ENCODE measurements around the gene AVEN. TPM values are rescaled to one million over a fixed set of nuclear protein-coding genes. Genes with fewer than 3 reads are reported as not detected.

The AVEN gene
- total and polyA plus RNA-seq, 2 of the 4 experiments (the other 2 are of a cell fraction) = 9.1 to 17.6 TPM

- BruUV-seq (replicated peaks) = no TSS peak
- no peak overlapping the region for H3K9ac ChIP-seq (ENCODE audit: low read depth, low read length)
- no peak overlapping the region for H3K56ac ChIP-seq (ENCODE audit: extremely low read depth, insufficient read depth, low read length)
- dilution Hi-C loops (cut with HindIII; ENCODE audit: low sequenced_read_pairs, unreplicated experiment) (no loop called here), in situ Hi-C loops (cut with MboI; ENCODE audit: low sequenced_read_pairs) (no loop called here), intact Hi-C loops (cut with micrococcal nuclease) (no loop called here)
- H3K79me1 ChIP-seq (ENCODE audit: low read depth in 1 of 2, low read length in 2 of 2) = peaks cover 0 to 2% of the 10 kb centered on the region in 2 experiments; a peak in 1 of 4 replicates
- no peak for DNase-seq
- no peaks in the 10 kb centered on the region for H3K9me1 ChIP-seq (ENCODE audit: insufficient read depth, low read length)
- H2AK9ac ChIP-seq (replicated peaks; ENCODE audit: low read depth, low read length, poor library complexity) = no peak overlapping the region
- no peak overlapping the region for H2BK120ac ChIP-seq (ENCODE audit: low read depth, low read length)
- H3K4me3 ChIP-seq (ENCODE audit: insufficient read depth, low read depth, low read length) = no peak overlapping the region
- H3K9me3 ChIP-seq (ENCODE audit: control insufficient read depth, insufficient read depth, low read length) = no peaks in the 10 kb centered on the region
- ATAC-seq (ENCODE audit: low read depth) = no peak
- no peak overlapping the region for H3K18ac ChIP-seq (ENCODE audit: low read depth, low read length)
- no peaks in the 10 kb centered on the region for H3K4me1 ChIP-seq (ENCODE audit: control insufficient read depth, insufficient read depth, low read length)
- TF ChIP-seq NFE2L2 (IDR thresholded peaks at IDR 0.05; ENCODE audit: low read depth, low read length) (no peak), SMC3 (IDR thresholded peaks at IDR 0.05; ENCODE audit: low read depth, low read length) (no peak), POLR2A (IDR thresholded peaks at IDR 0.05; ENCODE audit: low read depth, low read length) (no peak), CHD1 (IDR thresholded peaks at IDR 0.05; ENCODE audit: low read depth, low read length) (no peak), CEBPB (IDR thresholded peaks at IDR 0.05; ENCODE audit: low read depth, low read length) (no peak), MAFK (IDR thresholded peaks at IDR 0.05; ENCODE audit: low read depth, low read length) (no peak), MXI1 (IDR thresholded peaks at IDR 0.05; ENCODE audit: borderline replicate concordance, low read depth, low read length) (no peak), MAZ (IDR thresholded peaks at IDR 0.05; ENCODE audit: borderline replicate concordance, low read depth, low read length) (no peak), RCOR1 (IDR thresholded peaks at IDR 0.05; ENCODE audit: insufficient replicate concordance, low read length) (no peak), BHLHE40 (IDR thresholded peaks at IDR 0.05; ENCODE audit: low read depth, low read length) (no peak)
- TF ChIP-seq, protein P1, sequence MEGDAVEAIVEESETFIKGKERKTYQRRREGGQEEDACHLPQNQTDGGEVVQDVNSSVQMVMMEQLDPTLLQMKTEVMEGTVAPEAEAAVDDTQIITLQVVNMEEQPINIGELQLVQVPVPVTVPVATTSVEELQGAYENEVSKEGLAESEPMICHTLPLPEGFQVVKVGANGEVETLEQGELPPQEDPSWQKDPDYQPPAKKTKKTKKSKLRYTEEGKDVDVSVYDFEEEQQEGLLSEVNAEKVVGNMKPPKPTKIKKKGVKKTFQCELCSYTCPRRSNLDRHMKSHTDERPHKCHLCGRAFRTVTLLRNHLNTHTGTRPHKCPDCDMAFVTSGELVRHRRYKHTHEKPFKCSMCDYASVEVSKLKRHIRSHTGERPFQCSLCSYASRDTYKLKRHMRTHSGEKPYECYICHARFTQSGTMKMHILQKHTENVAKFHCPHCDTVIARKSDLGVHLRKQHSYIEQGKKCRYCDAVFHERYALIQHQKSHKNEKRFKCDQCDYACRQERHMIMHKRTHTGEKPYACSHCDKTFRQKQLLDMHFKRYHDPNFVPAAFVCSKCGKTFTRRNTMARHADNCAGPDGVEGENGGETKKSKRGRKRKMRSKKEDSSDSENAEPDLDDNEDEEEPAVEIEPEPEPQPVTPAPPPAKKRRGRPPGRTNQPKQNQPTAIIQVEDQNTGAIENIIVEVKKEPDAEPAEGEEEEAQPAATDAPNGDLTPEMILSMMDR (conservative IDR thresholded peaks at IDR 0.05; ENCODE audit: low read depth, low read length) = no peak
- TF ChIP-seq, protein P2, sequence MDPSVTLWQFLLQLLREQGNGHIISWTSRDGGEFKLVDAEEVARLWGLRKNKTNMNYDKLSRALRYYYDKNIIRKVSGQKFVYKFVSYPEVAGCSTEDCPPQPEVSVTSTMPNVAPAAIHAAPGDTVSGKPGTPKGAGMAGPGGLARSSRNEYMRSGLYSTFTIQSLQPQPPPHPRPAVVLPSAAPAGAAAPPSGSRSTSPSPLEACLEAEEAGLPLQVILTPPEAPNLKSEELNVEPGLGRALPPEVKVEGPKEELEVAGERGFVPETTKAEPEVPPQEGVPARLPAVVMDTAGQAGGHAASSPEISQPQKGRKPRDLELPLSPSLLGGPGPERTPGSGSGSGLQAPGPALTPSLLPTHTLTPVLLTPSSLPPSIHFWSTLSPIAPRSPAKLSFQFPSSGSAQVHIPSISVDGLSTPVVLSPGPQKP (IDR thresholded peaks at IDR 0.05; ENCODE audit: borderline replicate concordance, low read depth, low read length) = no peak
- no peaks in the 10 kb centered on the region for H3K27me3 ChIP-seq (ENCODE audit: control insufficient read depth, insufficient read depth, low read length)
- no peak overlapping the region for H3K14ac ChIP-seq (replicated peaks; ENCODE audit: low read depth, low read length)
- H3K23ac ChIP-seq (ENCODE audit: low read depth, low read length) = no peak overlapping the region
- H3K4me2 ChIP-seq (ENCODE audit: low read depth, low read length) = no peak overlapping the region
- no peak overlapping the region for H3K27ac ChIP-seq (ENCODE audit: insufficient read depth, low read length)
- H4K8ac ChIP-seq (ENCODE audit: low read depth in 2 of 2, low read length in 2 of 2) = no peak overlapping the region
- H2BK15ac ChIP-seq (ENCODE audit: low read depth, low read length) = no peak overlapping the region
- WGBS, 2 experiments (ENCODE audit: extremely low coverage in 2 of 2, insufficient read length in 1 of 2) = no CpG with 5 or more reads among the region's 2 CpGs
- H2AFZ ChIP-seq (replicated peaks; ENCODE audit: low read length, poor library complexity) = no peak overlapping the region
- H2AK5ac ChIP-seq (ENCODE audit: low read depth, low read length) = no peak overlapping the region
- H2BK20ac ChIP-seq (ENCODE audit: low read depth, low read length) = no peak overlapping the region
- no peak overlapping the region for H3K4ac ChIP-seq (ENCODE audit: low read depth, low read length)
- no peak overlapping the region for H4K5ac ChIP-seq (ENCODE audit: low read depth, low read length)
- H4K20me1 ChIP-seq (ENCODE audit: insufficient read depth, low read length) = no peaks in the 10 kb centered on the region
- H2BK5ac ChIP-seq (ENCODE audit: low read depth, low read length, poor library complexity, severe bottlenecking) = no peak overlapping the region
- POLR2A ChIA-PET (ENCODE audit: unreplicated experiment) = no interaction called here
- no peaks in the 10 kb centered on the region for H3K36me3 ChIP-seq (ENCODE audit: control insufficient read depth, insufficient read depth, low read length)
- CTCF ChIA-PET = interaction anchor here (0.6 kb wide), 1 partner anchor 108 kb away, joined by 3 read pairs; no protein-coding TSS in a partner anchor
- H4K91ac ChIP-seq (ENCODE audit: insufficient read depth, low read depth, low read length) = no peak overlapping the region
These were observed 156.1 kb downstream of the AVEN start for GRCh38 chr15:33882921-33883320.

Measured in IMR-90 (cell line).